Activated CD8-positive, alpha-beta memory T cell treated with anti-CD3 and anti-CD28 coated beads for 24 hours (primary cell): ENCODE measurements around the gene ZNF253.
"Not testable (repeated sequence)": the region's sequence is repeated elsewhere in the genome, so short reads cannot be mapped to it uniquely, and the experiment has no call there.

Source experiments
- DNase-seq: peaks from one replicate; pipeline ENCODE4 v3.0.0-alpha.2; 2020

ZNF253 gene

DNA sequence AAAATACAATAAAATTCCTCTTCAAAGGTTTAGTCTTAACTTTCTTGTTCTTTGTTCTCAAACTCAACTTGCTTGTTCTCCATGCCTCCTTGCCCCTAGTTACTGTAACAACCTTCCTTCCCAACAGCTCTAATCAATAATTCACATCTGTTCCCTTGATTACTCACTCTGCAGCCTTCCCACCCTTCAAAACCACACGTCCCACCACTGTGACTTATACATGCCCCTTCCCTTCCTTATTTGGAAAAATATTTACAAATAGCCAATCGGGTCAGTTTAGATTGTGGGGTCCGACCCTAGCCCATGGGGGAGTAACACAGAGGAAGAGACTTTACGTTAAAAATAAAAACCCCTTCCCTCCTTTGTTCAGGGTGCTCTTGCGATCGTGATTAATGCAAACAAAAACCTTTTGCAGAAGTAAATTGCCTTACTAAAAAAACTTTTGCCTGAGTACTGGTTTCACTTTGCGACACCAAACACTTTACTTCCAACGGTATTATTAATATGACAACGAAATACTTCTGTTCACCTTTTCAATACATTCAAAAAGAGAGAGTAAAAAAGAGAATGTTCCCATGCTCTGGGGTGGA is 34.6 kb downstream of the ZNF253 start:
- DNase-seq, result no peak

DNA sequence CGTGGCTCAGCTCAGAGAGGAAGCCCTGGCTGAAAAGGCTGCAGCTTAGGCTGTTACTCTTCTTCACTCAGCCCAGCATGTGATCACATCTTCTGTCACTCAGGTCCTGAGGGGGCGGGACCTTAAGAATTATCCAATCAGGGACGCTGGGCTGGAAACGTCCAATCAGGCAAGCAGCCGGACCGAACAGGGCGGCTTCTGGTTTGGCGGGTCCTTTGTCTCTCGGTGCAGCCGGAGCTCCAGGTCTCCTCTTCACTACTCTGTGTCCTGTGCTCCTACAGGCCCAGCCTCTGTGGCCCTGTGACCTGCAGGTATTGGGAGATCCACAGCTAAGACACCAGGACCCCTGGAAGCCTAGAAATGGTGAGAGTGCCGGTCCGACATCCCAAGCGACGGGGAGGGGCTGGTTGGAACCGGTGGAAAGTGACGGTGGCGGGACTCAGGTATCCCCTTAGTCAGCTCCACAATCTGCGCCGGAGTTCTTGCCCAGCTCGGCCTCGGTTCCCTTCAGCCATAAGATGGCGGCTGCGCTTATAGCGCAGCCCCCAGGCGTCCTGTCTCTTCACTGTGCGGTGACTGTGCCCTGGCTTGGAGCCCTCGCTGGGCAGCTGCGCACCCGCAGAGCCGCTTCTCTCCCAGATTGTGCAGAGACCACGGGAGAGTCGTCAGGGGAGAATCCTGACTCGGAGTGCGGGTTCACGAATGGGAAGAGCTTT is 35.2 kb downstream of the ZNF253 start, which contains the start of gene ZNF93:
TSS of gene ZNF93 (plus strand) at position 218 of the 716 bp plus-strand sequence. CDS start at position 361, 143 bp downstream.
- peak; percentile 93 for DNase-seq

DNA sequence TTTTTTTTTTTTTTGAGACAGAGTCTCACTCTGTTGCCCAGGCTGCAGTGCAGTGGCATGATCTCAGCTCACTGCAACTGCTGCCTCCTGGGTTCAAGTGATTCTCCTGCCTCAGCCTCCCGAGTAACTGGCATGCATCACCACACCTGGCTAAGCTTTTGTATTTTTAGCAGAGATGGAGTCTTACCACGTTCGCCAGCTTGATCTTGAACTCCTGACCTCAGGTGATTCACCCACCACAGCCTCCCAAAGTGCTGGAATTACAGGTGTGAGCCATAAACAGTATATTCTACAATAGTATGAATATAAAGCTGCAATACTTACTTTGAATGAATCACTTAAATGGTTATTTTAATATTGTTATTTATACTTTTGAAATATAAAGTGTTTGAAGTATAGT is 41.9 kb downstream of the ZNF253 start:
- DNase-seq, result not testable (repeated sequence)

DNA sequence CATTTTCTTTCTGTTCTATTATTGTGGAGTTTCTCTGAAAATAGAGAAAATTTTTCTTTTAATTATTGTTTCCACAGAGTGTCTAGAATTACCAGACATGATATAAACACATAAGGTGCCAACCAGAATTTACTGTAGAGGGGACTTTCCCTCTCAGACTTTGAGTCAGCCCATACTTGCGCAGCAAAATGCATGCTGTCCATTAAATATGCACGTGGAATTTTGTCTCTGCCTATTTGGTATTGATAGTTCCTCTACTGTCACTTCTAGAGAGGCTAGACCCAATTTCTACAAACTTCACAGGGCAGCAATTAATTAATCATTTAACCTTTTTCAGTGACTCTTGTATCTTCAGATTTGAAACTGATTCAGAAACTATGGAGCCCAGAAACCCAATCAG is 44.0 kb downstream of the ZNF253 start:
- no peak for DNase-seq

DNA sequence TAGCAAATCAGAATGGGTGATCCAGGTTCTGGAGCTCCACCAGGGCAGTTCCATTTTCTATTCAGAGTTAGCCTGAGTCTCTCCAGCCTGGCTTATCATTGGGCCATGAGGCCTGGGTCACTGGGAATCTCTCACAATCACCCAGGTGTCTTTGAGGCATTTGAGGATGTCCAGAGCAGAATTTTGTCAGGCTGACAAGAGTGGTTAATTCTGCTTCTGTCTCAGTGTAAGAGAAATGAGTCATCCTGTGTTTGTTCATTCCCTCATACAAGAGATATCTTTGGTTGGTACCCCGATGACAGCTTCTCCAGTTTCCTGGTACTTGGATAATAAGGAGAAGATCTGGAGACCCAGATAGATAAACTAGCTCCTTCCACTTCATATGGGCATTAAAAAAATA is 45.5 kb downstream of the ZNF253 start:
- DNase-seq, result no peak

DNA sequence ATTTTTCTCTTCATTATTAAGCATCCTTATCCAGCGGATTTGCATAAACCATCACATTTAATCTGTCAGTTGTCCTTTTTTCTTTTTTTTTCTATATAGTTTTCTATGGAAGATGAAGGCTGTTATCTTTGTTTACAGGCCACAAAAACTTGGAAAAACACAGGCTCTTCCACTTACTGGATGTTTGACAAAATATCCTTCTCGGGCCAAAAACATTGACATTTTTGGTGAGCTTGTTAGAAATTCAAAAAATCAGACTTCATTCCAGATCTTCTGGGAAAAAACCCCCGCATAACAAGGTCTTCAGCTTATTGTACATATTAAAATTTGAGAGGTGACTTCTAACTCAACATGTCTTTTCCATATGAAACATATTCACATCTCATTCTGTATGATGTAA is 48.9 kb downstream of the ZNF253 start:
- DNase-seq, result no peak

DNA sequence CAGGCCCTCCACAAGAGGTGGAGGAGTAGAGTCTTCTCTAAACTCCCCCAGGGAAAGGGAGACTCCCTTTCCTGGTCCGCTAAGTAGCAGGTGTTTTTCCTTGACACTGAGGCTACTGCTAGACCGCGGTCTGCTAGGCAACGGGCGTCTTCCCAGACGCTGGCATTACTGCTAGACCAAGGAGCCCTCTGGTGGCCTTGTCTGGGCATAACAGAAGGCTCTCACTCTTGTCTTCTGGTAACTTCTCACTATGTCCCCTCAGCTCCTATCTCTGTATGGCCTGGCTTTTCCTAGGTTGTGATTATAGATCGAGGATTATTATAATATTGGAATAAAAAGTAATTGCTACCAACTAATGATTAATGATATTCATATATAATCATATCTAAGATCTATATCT is 64.7 kb downstream of the ZNF253 start:
- peak; percentile 67 for DNase-seq

DNA sequence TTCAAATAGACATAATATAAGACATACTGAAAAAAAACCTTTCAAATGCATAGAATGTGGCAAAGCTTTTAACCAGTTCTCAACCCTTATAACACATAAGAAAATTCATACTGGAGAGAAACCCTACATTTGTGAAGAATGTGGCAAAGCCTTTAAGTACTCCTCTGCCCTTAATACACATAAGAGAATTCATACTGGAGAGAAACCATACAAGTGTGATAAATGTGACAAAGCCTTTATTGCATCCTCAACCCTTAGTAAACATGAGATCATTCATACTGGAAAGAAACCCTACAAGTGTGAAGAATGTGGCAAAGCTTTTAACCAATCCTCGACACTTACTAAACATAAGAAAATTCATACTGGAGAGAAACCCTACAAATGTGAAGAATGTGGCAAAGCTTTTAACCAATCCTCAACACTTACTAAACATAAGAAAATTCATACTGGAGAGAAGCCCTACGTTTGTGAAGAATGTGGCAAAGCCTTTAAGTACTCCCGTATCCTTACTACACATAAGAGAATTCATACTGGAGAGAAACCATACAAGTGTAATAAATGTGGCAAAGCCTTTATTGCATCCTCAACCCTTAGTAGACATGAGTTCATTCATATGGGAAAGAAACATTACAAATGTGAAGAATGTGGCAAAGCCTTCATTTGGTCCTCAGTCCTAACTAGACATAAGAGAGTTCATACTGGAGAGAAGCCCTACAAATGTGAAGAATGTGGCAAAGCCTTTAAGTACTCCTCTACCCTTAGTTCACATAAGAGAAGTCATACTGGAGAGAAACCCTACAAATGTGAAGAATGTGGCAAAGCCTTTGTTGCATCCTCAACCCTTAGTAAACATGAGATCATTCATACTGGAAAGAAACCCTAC is 68.0 kb downstream of the ZNF253 start:
- not testable (repeated sequence) for DNase-seq

DNA sequence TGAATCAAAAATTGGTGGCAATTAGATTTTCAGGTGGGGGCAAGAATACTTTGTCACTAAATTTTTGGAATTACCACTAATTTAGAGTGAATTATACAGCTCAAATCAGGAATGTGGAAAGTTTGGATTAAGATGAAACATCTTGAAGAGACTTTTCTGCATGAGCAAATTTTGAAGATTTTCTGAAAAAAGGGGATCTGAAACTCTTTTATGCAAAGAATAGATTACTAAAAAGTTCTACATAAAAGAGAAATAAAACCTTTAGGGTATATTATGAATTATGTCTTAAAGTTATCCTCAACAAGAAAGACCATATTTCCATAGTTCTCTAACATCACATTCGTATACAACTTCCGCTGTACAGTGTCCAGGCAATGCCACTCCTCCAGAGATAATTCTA is 71.7 kb downstream of the ZNF253 start:
- DNase-seq, result no peak

DNA sequence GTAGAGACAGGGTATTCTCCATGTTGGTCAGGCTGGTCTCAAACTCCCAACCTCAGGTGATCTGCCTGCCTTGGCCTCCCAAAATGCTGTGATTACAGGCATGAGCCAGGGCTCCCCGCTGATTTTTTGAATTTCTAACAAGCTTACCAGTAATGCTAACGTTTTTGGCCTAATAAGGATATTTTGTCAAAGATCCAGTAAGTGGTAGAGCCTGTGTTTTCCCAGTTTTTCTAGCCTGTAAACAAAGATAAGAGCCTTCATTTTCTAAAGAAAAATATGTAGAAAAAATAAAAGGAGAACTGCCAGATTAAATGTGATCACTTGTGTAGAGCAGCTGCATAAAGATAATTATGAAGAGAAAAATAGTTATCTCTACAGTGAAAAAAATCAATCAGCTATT is 72.8 kb downstream of the ZNF253 start:
- DNase-seq, result no peak

DNA sequence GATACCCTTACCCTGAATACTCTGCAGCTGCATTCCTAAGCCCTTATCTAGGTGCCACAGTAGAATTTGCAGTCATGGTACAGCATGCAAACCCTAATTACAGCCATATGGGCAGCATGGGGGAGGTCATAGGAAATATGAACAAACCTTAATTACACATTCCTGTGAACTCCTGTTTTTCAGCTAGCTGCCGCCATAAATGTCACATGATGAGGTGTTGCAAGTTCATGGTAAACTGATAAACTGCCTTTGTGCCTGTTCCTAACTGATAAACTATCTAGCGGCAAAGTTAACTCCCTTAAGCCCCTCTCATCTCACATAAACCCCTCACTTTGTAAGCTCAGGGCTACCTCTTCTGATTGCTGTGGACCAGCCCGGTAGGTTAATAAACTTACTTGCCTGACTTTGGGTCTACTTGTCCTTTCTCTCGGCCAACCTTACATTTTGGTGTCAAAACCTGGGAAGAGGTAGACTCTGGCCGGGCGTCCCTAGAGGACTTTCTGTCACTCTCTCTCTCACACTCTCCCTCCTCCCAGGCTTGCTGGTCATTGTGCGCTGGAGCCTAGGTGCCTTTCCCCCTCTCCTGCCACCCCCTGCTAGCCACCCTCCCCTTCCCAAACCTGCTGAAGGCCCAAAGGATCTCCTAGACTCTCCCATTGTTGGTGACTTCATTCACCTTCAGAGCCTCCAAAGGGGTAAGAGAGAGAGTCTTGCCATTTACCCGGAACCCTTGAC is 78.3 kb downstream of the ZNF253 start:
- no peak for DNase-seq
